HG02610 (cell line): ENCODE results near the gene TSNAXIP1.
A peak's percentile ranks its signal among the peaks of the same experiment; 100 is the strongest.

Experiments used
- ATAC-seq: cut with Tn5 transposase; IDR thresholded peaks from one replicate; pipeline ENCODE4 v1.9.1; 2021; ENCODE audit warnings: mild to moderate bottlenecking, moderate library complexity; ENCODE audit not compliant: unreplicated experiment

The TSNAXIP1 gene, protein sequence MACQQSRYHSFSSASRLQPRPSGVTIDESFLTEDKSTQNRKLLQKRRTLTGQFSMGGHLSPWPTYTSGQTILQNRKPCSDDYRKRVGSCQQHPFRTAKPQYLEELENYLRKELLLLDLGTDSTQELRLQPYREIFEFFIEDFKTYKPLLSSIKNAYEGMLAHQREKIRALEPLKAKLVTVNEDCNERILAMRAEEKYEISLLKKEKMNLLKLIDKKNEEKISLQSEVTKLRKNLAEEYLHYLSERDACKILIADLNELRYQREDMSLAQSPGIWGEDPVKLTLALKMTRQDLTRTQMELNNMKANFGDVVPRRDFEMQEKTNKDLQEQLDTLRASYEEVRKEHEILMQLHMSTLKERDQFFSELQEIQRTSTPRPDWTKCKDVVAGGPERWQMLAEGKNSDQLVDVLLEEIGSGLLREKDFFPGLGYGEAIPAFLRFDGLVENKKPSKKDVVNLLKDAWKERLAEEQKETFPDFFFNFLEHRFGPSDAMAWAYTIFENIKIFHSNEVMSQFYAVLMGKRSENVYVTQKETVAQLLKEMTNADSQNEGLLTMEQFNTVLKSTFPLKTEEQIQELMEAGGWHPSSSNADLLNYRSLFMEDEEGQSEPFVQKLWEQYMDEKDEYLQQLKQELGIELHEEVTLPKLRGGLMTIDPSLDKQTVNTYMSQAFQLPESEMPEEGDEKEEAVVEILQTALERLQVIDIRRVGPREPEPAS

GRCh38 chr16:67806428-67807147 is at the start of gene TSNAXIP1, which contains the start of gene RANBP10:
TSNAXIP1 (plus strand) TSS chr16:67806889; CDS start chr16:67807150, 261 bp downstream.
RANBP10 (minus strand) TSS chr16:67806560; CDS start chr16:67806536, 24 bp downstream.
- peak; percentile 89 for ATAC-seq

- no peak for ATAC-seq
Measured at GRCh38 chr16:67758006-67758405, 48.7 kb upstream of the TSNAXIP1 start.

GRCh38 chr16:67758966-67759365 is 47.7 kb upstream of the TSNAXIP1 start:
- ATAC-seq = no peak

GRCh38 chr16:67760206-67760955 is 46.3 kb upstream of the TSNAXIP1 start:
- ATAC-seq = no peak

GRCh38 chr16:67760956-67761230 is 45.8 kb upstream of the TSNAXIP1 start:
- ATAC-seq = no peak

DNA sequence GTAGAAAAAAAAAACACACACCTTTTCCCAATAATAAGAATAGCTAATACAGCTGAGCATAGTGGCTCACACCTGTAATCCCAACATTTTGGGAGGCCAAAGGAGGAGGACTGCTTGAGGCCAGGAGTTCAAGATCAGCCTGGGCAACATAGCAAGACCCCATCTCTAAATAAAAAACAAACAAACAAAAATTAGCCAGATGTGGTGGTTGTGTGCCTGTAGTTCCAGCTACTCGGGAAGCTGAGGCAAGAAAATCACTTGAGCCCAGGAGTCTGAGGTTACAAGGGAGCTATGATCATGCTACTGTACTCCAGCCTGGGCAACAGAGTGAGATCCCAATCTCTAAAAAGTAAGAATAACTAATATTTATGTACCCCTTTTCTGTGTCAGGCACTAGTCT is 44.8 kb upstream of the TSNAXIP1 start:
- no peak for ATAC-seq

DNA sequence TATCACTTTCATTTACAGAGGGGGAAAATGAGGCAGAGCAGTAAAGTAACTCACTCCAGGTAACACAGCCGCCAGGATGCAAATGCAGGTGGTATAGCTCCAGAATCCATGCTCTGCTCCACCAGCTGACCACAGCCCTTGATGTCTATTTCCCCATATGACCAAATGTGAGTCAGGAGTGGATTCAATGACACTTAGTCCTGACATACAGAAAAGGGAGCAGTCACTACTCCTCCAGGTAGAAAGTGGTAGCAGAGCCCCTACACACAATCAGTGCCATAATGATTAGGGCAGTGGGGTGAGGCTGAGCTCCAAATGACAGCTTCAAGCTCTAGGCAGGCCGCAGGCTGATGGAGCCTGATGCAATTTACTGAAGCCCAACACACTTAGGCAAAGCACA is 44.3 kb upstream of the TSNAXIP1 start:
- ATAC-seq = no peak

GRCh38 chr16:67763066-67763465 is 43.6 kb upstream of the TSNAXIP1 start:
- no peak for ATAC-seq

GRCh38 chr16:67764158-67764667 is 42.5 kb upstream of the TSNAXIP1 start:
- ATAC-seq = no peak

DNA sequence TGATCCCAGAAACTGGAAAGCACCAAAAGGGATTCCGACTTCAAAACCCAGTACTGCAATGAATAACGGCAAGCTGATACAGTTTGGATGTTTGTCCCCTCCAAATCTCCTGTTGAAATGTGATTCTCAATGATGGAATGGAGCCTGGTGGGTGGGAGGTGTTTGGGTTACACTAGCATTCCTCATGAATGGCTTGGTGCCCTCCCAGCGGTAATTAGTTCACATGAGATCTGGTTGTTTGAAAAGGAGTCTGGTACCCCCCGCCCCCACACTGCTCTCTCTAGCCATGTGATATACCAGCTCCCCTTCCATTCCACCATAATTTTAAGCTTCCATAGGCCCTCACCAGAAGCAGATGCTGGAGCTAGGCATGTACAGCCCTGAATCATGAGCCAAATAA is 40.4 kb upstream of the TSNAXIP1 start:
- no peak for ATAC-seq

GRCh38 chr16:67767953-67768352 is 38.7 kb upstream of the TSNAXIP1 start:
- no peak for ATAC-seq

- no peak for ATAC-seq
Measured at GRCh38 chr16:67770346-67770991, 36.2 kb upstream of the TSNAXIP1 start.

GRCh38 chr16:67773099-67773498 is 33.6 kb upstream of the TSNAXIP1 start:
- no peak for ATAC-seq

- no peak for ATAC-seq
Measured at GRCh38 chr16:67773569-67774456, 32.9 kb upstream of the TSNAXIP1 start.

GRCh38 chr16:67774457-67774853 is 32.2 kb upstream of the TSNAXIP1 start:
- no peak for ATAC-seq

DNA sequence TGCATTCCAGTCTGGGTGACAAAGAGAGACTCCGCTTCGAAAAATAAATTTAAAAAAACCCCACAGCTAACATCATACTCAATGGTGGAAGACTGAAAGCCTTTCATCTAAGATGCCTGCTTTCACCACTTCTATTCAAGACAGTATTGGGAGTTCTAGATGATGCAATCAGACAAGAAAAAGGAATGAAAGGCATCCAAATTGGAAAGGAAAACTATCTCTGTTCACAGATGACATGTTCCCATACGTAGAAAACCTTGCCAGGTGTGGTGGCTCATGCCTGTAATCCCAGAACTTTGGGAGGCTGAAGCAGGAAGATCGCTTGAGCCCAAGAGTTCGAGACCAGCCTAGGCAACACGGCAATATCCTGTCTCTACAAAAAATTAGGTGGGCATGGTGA is 31.4 kb upstream of the TSNAXIP1 start:
- ATAC-seq = no peak

DNA sequence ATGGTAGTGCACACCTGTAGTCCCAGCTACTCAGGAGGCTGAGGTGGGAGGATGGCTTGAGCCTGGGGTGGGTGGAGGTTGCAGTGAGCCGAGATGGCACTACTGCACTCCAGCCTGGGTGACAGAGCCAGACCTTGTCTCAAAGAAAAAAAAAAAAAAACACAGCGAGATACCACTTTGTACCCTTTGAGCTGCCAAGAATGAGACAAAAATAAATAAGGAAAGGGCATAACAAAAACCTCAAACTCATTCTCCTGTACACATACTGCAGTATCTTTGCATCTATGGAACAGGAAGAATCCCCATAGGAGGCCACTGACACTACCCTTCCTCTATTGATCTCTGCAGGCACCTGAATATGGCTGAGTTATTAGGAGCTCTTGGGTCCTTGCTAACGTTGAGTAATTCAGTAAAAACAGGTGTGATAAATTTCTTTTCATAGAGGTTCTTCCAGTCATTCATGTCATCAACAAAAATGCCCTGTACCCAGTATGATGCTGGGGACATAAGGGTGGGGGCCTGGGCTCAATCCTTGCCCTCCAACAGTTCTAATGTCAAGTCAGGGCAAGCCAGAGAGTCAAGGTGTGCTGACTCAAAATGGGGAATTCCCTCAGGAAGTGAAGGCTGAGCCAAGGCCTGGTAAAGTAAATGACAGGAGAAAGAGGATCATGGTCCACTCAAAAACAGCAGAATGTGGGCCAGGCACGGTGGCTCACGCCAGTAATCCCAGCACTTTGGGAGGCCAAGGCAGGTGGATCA is 27.3 kb upstream of the TSNAXIP1 start:
- no peak for ATAC-seq

DNA sequence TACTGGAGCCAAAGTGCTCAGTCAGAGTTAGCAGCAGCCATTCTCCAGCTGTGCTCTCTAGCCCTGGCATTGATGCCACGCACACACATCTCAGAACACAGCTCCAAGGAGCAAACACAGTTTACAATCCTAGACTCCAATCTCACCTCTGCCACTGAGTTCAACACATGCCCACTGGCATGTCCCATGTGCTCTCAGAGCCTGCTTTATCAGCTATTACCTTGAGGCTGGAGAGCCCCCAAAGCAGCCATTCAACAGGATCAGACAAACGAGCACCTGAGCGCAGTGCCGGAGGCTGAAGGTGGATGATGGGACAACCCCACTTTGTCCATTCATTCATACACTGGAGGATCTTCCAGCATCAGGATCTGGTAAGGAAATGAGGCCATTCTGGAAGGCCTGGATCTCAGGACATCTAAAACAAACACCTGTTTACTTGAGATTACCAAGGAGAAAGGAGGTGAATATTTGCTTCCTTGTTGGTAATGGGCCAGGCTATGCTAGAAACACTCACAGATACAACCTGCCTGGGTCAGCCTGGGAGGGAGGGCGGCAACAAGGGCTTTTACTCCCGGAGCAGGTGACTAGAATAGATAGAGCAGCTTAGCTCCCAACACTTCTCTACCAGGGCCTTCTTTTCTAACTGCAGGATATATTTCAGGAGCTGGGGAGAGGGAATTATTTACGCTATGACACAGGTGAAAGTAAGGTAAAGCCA is 25.7 kb upstream of the TSNAXIP1 start:
- ATAC-seq = no peak
